ENCODE measurements around the gene EPHB1. TPM values are rescaled to one million over a fixed set of nuclear protein-coding genes. Genes with fewer than 3 reads are reported as not detected.

Gene EPHB1
- total RNA-seq, 2 donors from 2014 or later: 1.9 to 3.2 TPM

DNA sequence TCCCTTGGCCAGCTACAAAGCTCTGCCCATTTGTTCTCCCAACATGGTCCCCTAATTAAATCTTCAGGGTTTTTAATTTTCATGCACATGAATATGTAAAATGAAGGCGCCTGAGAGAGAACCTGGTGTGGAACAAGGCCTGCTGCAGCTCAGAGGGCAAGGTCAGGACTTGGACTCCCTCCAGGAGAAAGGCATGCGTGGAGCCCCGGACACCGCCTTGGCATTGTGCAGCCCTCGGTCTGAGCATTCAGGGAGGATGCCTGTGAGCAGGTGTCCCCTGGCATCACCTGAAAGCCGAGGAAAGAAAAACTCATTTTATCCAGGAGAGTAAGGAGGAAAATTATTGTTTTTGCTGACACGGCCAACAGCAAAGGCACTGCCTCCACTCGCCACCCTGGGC lies 33.8 kb upstream of the EPHB1 start:
- H3K4me1 ChIP-seq: no peaks in the 10 kb centered on the region
- H3K36me3 ChIP-seq: no peaks in the 10 kb centered on the region
- no peak for DNase-seq (ENCODE audit: low spot score)
- TF ChIP-seq, protein P1, sequence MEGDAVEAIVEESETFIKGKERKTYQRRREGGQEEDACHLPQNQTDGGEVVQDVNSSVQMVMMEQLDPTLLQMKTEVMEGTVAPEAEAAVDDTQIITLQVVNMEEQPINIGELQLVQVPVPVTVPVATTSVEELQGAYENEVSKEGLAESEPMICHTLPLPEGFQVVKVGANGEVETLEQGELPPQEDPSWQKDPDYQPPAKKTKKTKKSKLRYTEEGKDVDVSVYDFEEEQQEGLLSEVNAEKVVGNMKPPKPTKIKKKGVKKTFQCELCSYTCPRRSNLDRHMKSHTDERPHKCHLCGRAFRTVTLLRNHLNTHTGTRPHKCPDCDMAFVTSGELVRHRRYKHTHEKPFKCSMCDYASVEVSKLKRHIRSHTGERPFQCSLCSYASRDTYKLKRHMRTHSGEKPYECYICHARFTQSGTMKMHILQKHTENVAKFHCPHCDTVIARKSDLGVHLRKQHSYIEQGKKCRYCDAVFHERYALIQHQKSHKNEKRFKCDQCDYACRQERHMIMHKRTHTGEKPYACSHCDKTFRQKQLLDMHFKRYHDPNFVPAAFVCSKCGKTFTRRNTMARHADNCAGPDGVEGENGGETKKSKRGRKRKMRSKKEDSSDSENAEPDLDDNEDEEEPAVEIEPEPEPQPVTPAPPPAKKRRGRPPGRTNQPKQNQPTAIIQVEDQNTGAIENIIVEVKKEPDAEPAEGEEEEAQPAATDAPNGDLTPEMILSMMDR (IDR thresholded peaks at IDR 0.05): no peak
- H3K4me3 ChIP-seq: no peak overlapping the region
- H3K27me3 ChIP-seq: no peaks in the 10 kb centered on the region
- no peak overlapping the region for H3K27ac ChIP-seq
- no peaks in the 10 kb centered on the region for H3K9me3 ChIP-seq

- DNase-seq (ENCODE audit: low spot score): no peak
Observed at GRCh38 chr3:134762016-134762415, 33.0 kb upstream of the EPHB1 start.

DNA sequence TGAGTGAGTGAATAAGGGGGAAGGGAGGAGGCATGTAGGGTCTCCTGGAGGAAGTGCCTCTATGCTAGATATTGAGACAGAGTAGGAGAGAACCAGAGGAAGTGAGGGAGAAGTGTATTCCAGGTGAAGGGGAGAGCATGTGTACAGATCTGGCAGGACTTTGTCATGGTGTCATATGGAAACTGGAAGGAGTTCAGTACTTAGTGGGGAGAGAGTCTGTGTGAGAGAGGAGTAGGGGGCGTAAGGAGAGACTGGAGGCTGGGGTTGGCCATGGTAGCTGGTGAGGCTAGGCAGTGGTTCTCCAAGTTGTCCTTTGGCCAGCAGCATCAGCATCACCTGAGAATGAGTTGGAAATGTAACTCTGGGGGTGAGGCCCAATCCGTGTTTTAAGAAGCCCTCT lies 29.6 kb upstream of the EPHB1 start:
- H3K4me3 ChIP-seq: no peak overlapping the region
- TF ChIP-seq, protein P1 (IDR thresholded peaks at IDR 0.05): no peak
- H3K4me1 ChIP-seq: no peaks in the 10 kb centered on the region
- no peaks in the 10 kb centered on the region for H3K27me3 ChIP-seq
- H3K36me3 ChIP-seq: no peaks in the 10 kb centered on the region
- no peak for DNase-seq (ENCODE audit: low spot score)
- H3K9me3 ChIP-seq: no peaks in the 10 kb centered on the region
- no peak overlapping the region for H3K27ac ChIP-seq

More at GRCh38 chr3:134762016-134762415, 33.0 kb upstream of the EPHB1 start:
- TF ChIP-seq, protein P1 (IDR thresholded peaks at IDR 0.05): no peak
- Histone ChIP-seq H3K4me1 (no peaks in the 10 kb centered on the region), H3K9me3 (no peaks in the 10 kb centered on the region), H3K27ac (no peak overlapping the region), H3K36me3 (no peaks in the 10 kb centered on the region), H3K27me3 (no peaks in the 10 kb centered on the region), H3K4me3 (no peak overlapping the region)

GRCh38 chr3:134766290-134766689 lies 28.8 kb upstream of the EPHB1 start:
- no peak for DNase-seq (ENCODE audit: low spot score)
- H3K27me3 ChIP-seq: no peaks in the 10 kb centered on the region
- TF ChIP-seq, protein P1 (IDR thresholded peaks at IDR 0.05): no peak
- no peaks in the 10 kb centered on the region for H3K9me3 ChIP-seq
- no peak overlapping the region for H3K27ac ChIP-seq
- H3K4me3 ChIP-seq: no peak overlapping the region
- H3K36me3 ChIP-seq: no peaks in the 10 kb centered on the region
- H3K4me1 ChIP-seq: no peaks in the 10 kb centered on the region

- TF ChIP-seq, protein P1 (IDR thresholded peaks at IDR 0.05): no peak
- Histone ChIP-seq H3K27ac (no peak overlapping the region), H3K4me3 (no peak overlapping the region), H3K9me3 (no peaks in the 10 kb centered on the region), H3K4me1 (no peaks in the 10 kb centered on the region), H3K27me3 (no peaks in the 10 kb centered on the region), H3K36me3 (no peaks in the 10 kb centered on the region)
- DNase-seq (ENCODE audit: low spot score): no peak
Observed at GRCh38 chr3:134768116-134768515, 26.9 kb upstream of the EPHB1 start.

GRCh38 chr3:134768837-134769236 lies 26.2 kb upstream of the EPHB1 start:
- H3K4me1 ChIP-seq: no peaks in the 10 kb centered on the region
- TF ChIP-seq, protein P1 (IDR thresholded peaks at IDR 0.05): no peak
- H3K4me3 ChIP-seq: no peak overlapping the region
- no peaks in the 10 kb centered on the region for H3K36me3 ChIP-seq
- no peak for DNase-seq (ENCODE audit: low spot score)
- no peaks in the 10 kb centered on the region for H3K9me3 ChIP-seq
- no peak overlapping the region for H3K27ac ChIP-seq
- H3K27me3 ChIP-seq: no peaks in the 10 kb centered on the region

Measured in right atrium auricular region (tissue), 2 donors.